A673 (cell line): ENCODE measurements around the gene C9orf153. TPM values are rescaled to one million over a fixed set of nuclear protein-coding genes. Genes with fewer than 3 reads are reported as not detected.
"Not testable (repeated sequence)": the region's sequence is repeated elsewhere in the genome, so short reads cannot be mapped to it uniquely, and the experiment has no call there.

Experiments used
- BruUV-seq: library from RNA; stranded (reverse); fragments of 400-500 nt; replicated peaks from 2 replicates; lab custom pipeline; 2021; lab: Mats Ljungman, UMichigan
- CTCF ChIA-PET: fragments of 300-600 bp; sonication (Branson Sonifier 250); formaldehyde crosslinking; loops from one replicate; lab custom pipeline; 2022; ENCODE audit warnings: antibody characterized with exemption; lab: Charles Lee
- POLR2A ChIA-PET: fragments of 300-600 bp; sonication (Branson Sonifier 250); formaldehyde crosslinking; loops from one replicate; lab custom pipeline; 2022; ENCODE audit warnings: antibody characterized with exemption; ENCODE audit not compliant: low non-redundant PET; lab: Charles Lee
- DNase-seq: peaks from one replicate; pipeline ENCODE4 v3.0.0-alpha.2; 2015; ENCODE audit warnings: low spot score
- H3K27ac ChIP-seq: fragments of 200-600 bp; sonication (generic); 2 replicates; pipeline ENCODE4 v1.5.1; 2016; ENCODE audit warnings: mixed run types, low read depth, mild to moderate bottlenecking, mixed read lengths, antibody characterized with exemption, low read length; ENCODE audit not compliant: poor library complexity, severe bottlenecking
- H3K27me3 ChIP-seq: fragments of 200-600 bp; sonication (generic); replicated peaks from 2 replicates; pipeline ENCODE4 v1.6.1; 2017; ENCODE audit warnings: mixed run types, low read depth, mild to moderate bottlenecking, mixed read lengths, antibody characterized with exemption, low read length; ENCODE audit not compliant: insufficient read depth, poor library complexity
- H3K36me3 ChIP-seq: fragments of 200-600 bp; sonication (generic); 2 replicates; pipeline ENCODE4 v1.6.1; 2016; ENCODE audit warnings: mixed run types, mild to moderate bottlenecking, mixed read lengths, antibody characterized with exemption, low read length; ENCODE audit not compliant: insufficient read depth, poor library complexity, severe bottlenecking
- H3K4me1 ChIP-seq: fragments of 200-600 bp; sonication (generic); 2 replicates; pipeline ENCODE4 v1.6.1; 2017; ENCODE audit warnings: mixed run types, mild to moderate bottlenecking, mixed read lengths, antibody characterized with exemption, low read length; ENCODE audit not compliant: insufficient read depth, poor library complexity, severe bottlenecking
- H3K4me3 ChIP-seq: fragments of 200-600 bp; sonication (generic); 2 replicates; pipeline ENCODE4 v1.5.1; 2016; ENCODE audit warnings: low read depth, mixed run types, mild to moderate bottlenecking, mixed read lengths, low read length; ENCODE audit not compliant: poor library complexity, severe bottlenecking
- H3K9me3 ChIP-seq: fragments of 200-600 bp; sonication (generic); 2 replicates; pipeline ENCODE4 v1.6.1; 2016; ENCODE audit warnings: mixed run types, low read depth, mild to moderate bottlenecking, mixed read lengths, antibody characterized with exemption, low read length; ENCODE audit not compliant: poor library complexity, severe bottlenecking
- EZH2 ChIP-seq: fragments of 200-600 bp; sonication (generic); IDR thresholded peaks from 2 replicates; pipeline ENCODE4 v1.6.1; 2017; ENCODE audit warnings: borderline replicate concordance, low read depth, mild to moderate bottlenecking, mixed read lengths, antibody characterized with exemption, low read length; ENCODE audit not compliant: poor library complexity, severe bottlenecking
- intact Hi-C: fragments of 100-400 bp; cut with micrococcal nuclease; formaldehyde crosslinking; loops from one replicate; pipeline ENCODE4 v1.10.0; 2022; ENCODE audit not compliant: unreplicated experiment
- total RNA-seq: library from RNA; stranded (reverse); gene quantifications from 2 replicates; pipeline ENCODE4 v1.2.3, GENCODE V29; 2021
- TF ChIP-seq, protein P1 (sequence below): fragments of 300-800, 200-600 bp; sonication (generic); conservative IDR thresholded peaks from 2 replicates; pipeline ENCODE4 v1.5.1; 2017; ENCODE audit warnings: low read depth, mild to moderate bottlenecking, antibody characterized with exemption, low read length, moderate library complexity, mixed read lengths

The C9orf153 gene
- total RNA-seq, 1 experiment from 2014 or later: 0.56 TPM

DNA sequence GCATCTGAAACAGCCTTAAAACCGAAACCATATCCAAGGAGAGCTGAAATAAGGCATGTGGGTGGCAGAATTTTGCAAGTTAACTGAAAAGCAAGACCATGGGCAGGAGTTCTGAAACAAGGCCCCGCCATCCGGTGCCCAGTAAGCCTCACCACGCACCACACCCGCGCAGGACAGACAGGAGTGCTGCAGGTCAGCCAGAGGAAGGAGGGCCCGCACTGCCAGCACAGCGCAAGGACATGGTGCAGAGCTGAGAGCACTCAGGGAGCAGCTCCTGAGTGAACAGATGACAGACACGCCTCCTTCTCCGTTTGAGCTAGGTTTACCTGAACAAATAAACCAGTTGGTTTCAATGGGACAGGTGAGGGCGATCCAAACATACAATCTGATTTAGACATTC lies 39.4 kb upstream of the C9orf153 start:
- Histone ChIP-seq H3K4me1 (peaks cover 14% of the 10 kb centered on the region), H3K27ac (no peak overlapping the region), H3K36me3 (peaks cover 34% of the 10 kb centered on the region), H3K27me3 (no peaks in the 10 kb centered on the region), H3K9me3 (no peaks in the 10 kb centered on the region), H3K4me3 (no peak overlapping the region)
- no peak for DNase-seq
- no TSS peak for BruUV-seq
- intact Hi-C loops: no loop called here
- ChIA-PET CTCF (no interaction called here), POLR2A (no interaction called here)
- TF ChIP-seq, protein P1, sequence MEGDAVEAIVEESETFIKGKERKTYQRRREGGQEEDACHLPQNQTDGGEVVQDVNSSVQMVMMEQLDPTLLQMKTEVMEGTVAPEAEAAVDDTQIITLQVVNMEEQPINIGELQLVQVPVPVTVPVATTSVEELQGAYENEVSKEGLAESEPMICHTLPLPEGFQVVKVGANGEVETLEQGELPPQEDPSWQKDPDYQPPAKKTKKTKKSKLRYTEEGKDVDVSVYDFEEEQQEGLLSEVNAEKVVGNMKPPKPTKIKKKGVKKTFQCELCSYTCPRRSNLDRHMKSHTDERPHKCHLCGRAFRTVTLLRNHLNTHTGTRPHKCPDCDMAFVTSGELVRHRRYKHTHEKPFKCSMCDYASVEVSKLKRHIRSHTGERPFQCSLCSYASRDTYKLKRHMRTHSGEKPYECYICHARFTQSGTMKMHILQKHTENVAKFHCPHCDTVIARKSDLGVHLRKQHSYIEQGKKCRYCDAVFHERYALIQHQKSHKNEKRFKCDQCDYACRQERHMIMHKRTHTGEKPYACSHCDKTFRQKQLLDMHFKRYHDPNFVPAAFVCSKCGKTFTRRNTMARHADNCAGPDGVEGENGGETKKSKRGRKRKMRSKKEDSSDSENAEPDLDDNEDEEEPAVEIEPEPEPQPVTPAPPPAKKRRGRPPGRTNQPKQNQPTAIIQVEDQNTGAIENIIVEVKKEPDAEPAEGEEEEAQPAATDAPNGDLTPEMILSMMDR: no peak
- no peak for TF ChIP-seq EZH2

DNA sequence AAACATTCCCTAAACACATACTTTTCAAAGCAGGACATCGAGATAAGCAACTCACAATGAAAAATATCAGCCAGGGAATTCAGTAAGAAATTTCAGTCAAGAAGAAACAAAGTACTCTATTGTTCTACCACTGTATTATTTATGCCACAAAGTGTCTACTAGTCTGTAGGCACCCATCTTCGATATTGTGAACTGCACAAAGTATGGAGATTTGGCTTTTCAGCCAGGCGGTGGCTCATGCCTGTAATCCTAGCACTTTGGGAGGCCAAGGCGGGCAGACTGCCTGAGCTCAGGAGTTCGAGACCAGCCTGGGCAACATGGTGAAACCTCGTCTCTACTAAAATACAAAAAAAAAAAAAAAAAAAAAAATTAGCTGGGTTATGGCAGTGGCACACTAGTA lies 30.9 kb upstream of the C9orf153 start:
- H3K4me1 ChIP-seq: peaks cover 19% of the 10 kb centered on the region
- H3K9me3 ChIP-seq, DNase-seq, H3K27me3 ChIP-seq, H3K36me3 ChIP-seq, H3K4me3 ChIP-seq, H3K27ac ChIP-seq, BruUV-seq, intact Hi-C loops, CTCF ChIA-PET: not testable (repeated sequence)
- POLR2A ChIA-PET: interaction anchor here (0.7 kb wide), 1 partner anchor 8 kb away, joined by 10 read pairs; no protein-coding TSS in a partner anchor

DNA sequence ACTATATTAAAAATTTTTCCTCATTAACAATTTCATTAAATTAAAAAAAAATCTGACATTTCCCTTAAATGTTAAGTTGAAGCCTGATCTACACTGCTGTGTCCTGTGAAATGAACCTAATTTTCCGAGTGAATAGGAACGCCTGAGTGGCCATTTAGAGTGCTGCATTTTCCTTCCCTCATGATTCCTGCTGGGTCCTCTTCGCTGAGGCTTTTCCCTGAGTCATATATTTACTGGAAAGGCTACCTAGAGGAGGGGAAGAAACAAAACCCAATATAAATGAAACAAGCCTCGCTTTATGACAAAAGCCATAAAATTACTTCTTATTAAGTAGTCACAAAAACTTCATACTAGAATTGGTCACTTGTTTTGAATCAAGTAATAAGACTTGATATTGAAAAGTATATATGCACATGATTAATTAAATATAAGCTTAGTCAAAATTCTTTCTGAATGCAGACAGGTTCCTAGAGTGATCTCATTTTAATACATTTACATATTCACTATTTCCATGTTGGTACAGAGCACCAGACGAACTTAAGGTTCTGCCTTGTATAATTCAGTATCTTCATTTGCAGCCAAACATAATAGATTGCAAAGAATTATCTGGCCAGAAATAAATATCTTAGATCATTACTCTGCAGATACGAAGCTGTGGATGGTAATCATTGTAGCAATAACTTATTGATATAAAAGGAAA lies 29.2 kb upstream of the C9orf153 start:
- POLR2A ChIA-PET: no interaction called here

More for the DNA sequence above, 29.2 kb upstream of the C9orf153 start:
- peaks cover 19% of the 10 kb centered on the region for H3K4me1 ChIP-seq
- no peaks in the 10 kb centered on the region for H3K27me3 ChIP-seq
- no peak overlapping the region for H3K27ac ChIP-seq
- intact Hi-C loops: loop anchor here (5.0 kb wide), 1 partner anchor 64 kb away; the partner anchor contains the start of gene TUT7
- DNase-seq: no peak
- H3K36me3 ChIP-seq: no peaks in the 10 kb centered on the region
- BruUV-seq: no TSS peak
- no peaks in the 10 kb centered on the region for H3K9me3 ChIP-seq
- H3K4me3 ChIP-seq: no peak overlapping the region
- TF ChIP-seq, protein P1: no peak
- no peak for TF ChIP-seq EZH2
- CTCF ChIA-PET: no interaction called here
